GM20431 (cell line): Measurements from ENCODE around the gene RSPH9.

Source experiments
- in situ Hi-C: fragments of 300-500 bp; cut with MseI, MboI; formaldehyde crosslinking; loops from one replicate; pipeline ENCODE4 v1.15.0; 2020; ENCODE audit warnings: low sequenced_read_pairs; ENCODE audit not compliant: unreplicated experiment

RSPH9 gene

GRCh38 chr6:43667245-43668150, 22.7 kb downstream of the RSPH9 start:
- in situ Hi-C loops, result loop anchor here (10.0 kb wide), 1 partner anchor 87 kb away; no protein-coding TSS in a partner anchor

GRCh38 chr6:43668151-43669028, 23.6 kb downstream of the RSPH9 start:
- in situ Hi-C loops, result loop anchor here (10.0 kb wide), 1 partner anchor 86 kb away; no protein-coding TSS in a partner anchor

GRCh38 chr6:43669050-43669921, 24.4 kb downstream of the RSPH9 start:
- in situ Hi-C loops, result loop anchor here (10.0 kb wide), 1 partner anchor 86 kb away; no protein-coding TSS in a partner anchor

GRCh38 chr6:43669922-43670622, 25.2 kb downstream of the RSPH9 start:
- in situ Hi-C loops, result loop anchor here (10.0 kb wide), 1 partner anchor 85 kb away; no protein-coding TSS in a partner anchor

- in situ Hi-C loops, result no loop called here
Observed at GRCh38 chr6:43670623-43670986, 25.8 kb downstream of the RSPH9 start.

GRCh38 chr6:43671011-43671800, 26.4 kb downstream of the RSPH9 start:
- in situ Hi-C loops, result no loop called here

GRCh38 chr6:43671801-43672690, 27.2 kb downstream of the RSPH9 start:
- in situ Hi-C loops, result no loop called here

GRCh38 chr6:43673444-43674084, 28.7 kb downstream of the RSPH9 start:
- in situ Hi-C loops, result no loop called here

- in situ Hi-C loops, result no loop called here
Observed at GRCh38 chr6:43674291-43674690, 29.5 kb downstream of the RSPH9 start.

GRCh38 chr6:43674921-43675320, 30.1 kb downstream of the RSPH9 start:
- in situ Hi-C loops, result no loop called here

- in situ Hi-C loops, result no loop called here
Observed at GRCh38 chr6:43676962-43677606, 32.2 kb downstream of the RSPH9 start.

GRCh38 chr6:43677759-43678158, 32.9 kb downstream of the RSPH9 start:
- in situ Hi-C loops, result no loop called here

- in situ Hi-C loops, result no loop called here
Observed at GRCh38 chr6:43678341-43678740, 33.5 kb downstream of the RSPH9 start.

GRCh38 chr6:43679057-43679456, 34.2 kb downstream of the RSPH9 start:
- in situ Hi-C loops, result no loop called here

- in situ Hi-C loops, result no loop called here
Observed at GRCh38 chr6:43680308-43681200, 35.7 kb downstream of the RSPH9 start.

GRCh38 chr6:43681303-43681702, 36.5 kb downstream of the RSPH9 start:
- in situ Hi-C loops, result no loop called here
